Body of pancreas (tissue), 4 donors: ENCODE measurements around the gene ADAMTS1. TPM values are rescaled to one million over a fixed set of nuclear protein-coding genes. Genes with fewer than 3 reads are reported as not detected.

ENCODE experiments used
- ATAC-seq: fragments of 150-250 bp; one replicate; pipeline ENCODE4 v1.9.1; 2016
- DNase-seq, 4 donors: peaks; one replicate each; pipeline ENCODE4 v3.0.0-alpha.2; 2019
- H3K27ac ChIP-seq, 4 donors: fragments of 200-600 bp; sonication (generic); 1 replicate in 3 of 4; 2 replicates in 1 of 4; pipeline versions ENCODE4 v1.5.1 to v1.6.1; 2016 to 2019; ENCODE audit warnings: mild to moderate bottlenecking in 1 of 4, mixed read lengths in 1 of 4, moderate library complexity in 1 of 4
- H3K27me3 ChIP-seq, 2 donors: fragments of 200-600 bp; sonication (generic); one replicate each; pipeline ENCODE4 v1.6.0; 2016; ENCODE audit warnings: mild to moderate bottlenecking in 1 of 2
- H3K36me3 ChIP-seq, 2 donors: fragments of 200-600 bp; sonication (generic); replicated peaks in 1 of 2; 2 replicates each; pipeline ENCODE4 v1.5.1; 2016; ENCODE audit warnings: low read depth in 2 of 2; ENCODE audit not compliant: insufficient read depth in 1 of 2
- H3K4me1 ChIP-seq: fragments of 200-600 bp; sonication (generic); one replicate; pipeline ENCODE4 v1.6.0; 2016
- H3K4me3 ChIP-seq, 2 donors: fragments of 200-600 bp; sonication (generic); 1 replicate in 1 of 2; 2 replicates in 1 of 2; pipeline ENCODE4 v1.5.1; 2016 to 2019
- H3K9me3 ChIP-seq, 3 donors: fragments of 200-600 bp; sonication (generic); 1 replicate in 2 of 3; 2 replicates in 1 of 3; pipeline ENCODE4 v1.5.1; 2016
- CTCF ChIP-seq, 7 experiments: fragments of 450-650 bp in 4 of 7; fragments of 200-600 bp in 3 of 7; sonication (generic) in 3 of 7; IDR thresholded peaks; one replicate each; pipeline ENCODE4 v1.5.1; 2016 to 2019; ENCODE audit warnings: antibody characterized with exemption in 7 of 7
- POLR2A ChIP-seq, 3 donors: fragments of 450-650 bp; IDR thresholded peaks; one replicate each; pipeline ENCODE4 v1.6.1; 2016; ENCODE audit warnings: antibody characterized with exemption in 3 of 3, mild to moderate bottlenecking in 2 of 3
- WGBS, 2 donors: methylation state at CpG; one replicate each; pipeline ENCODE4 v1.1.5; 2017; 5-methylcytosine and 5-hydroxymethylcytosine counted together
- intact Hi-C: fragments of 100-400 bp; cut with DNase I; formaldehyde crosslinking; loops from one replicate; pipeline ENCODE4 v1.15.1; 2023
- total RNA-seq, 2 donors: library from RNA; depleted of rRNA; stranded (reverse); fragments of >200 nt; gene quantifications; one replicate each; pipeline ENCODE4 v1.1.0, GENCODE V29; 2016

ADAMTS1 gene
- total RNA-seq, 2 donors from 2014 or later: 47.0 to 104 TPM

GRCh38 chr21:26850116-26850643 is 5.0 kb upstream of the ADAMTS1 start:
- H3K27ac ChIP-seq: no peak overlapping the region
- H3K27me3 ChIP-seq: no peaks in the 10 kb centered on the region
- no peak for ATAC-seq
- no peaks in the 10 kb centered on the region for H3K36me3 ChIP-seq
- DNase-seq: peak in 2 of 4 donors; percentile 14 to 22
- intact Hi-C loops: loop anchor here (5.0 to 10.0 kb wide), 2 partner anchors 712 to 1495 kb away; no protein-coding TSS in a partner anchor
- 10 to 11% methylated on average over 5 of the region's 5 CpGs for WGBS, 2 donors
- no peak overlapping the region for H3K4me3 ChIP-seq
- no peaks in the 10 kb centered on the region for H3K9me3 ChIP-seq
- H3K4me1 ChIP-seq: peaks cover 11% of the 10 kb centered on the region
- TF ChIP-seq POLR2A (IDR thresholded peaks at IDR 0.05) (no peak), CTCF (IDR thresholded peaks at IDR 0.05) (peak; percentile 55 to 97 (median 69))

- H3K4me3 ChIP-seq: no peak overlapping the region
- intact Hi-C loops: loop anchor here (5.0 to 10.0 kb wide), 2 partner anchors 713 to 1495 kb away; no protein-coding TSS in a partner anchor
- H3K27me3 ChIP-seq: no peaks in the 10 kb centered on the region
- H3K36me3 ChIP-seq: no peaks in the 10 kb centered on the region
- peaks cover 13% of the 10 kb centered on the region for H3K4me1 ChIP-seq
- WGBS, 2 donors: 4 to 7% methylated on average over 4 of the region's 4 CpGs
- H3K27ac ChIP-seq: no peak overlapping the region
- H3K9me3 ChIP-seq: no peaks in the 10 kb centered on the region
- DNase-seq (peak in 1 of 4 donors; percentile 57), ATAC-seq (no peak)
- TF ChIP-seq POLR2A (IDR thresholded peaks at IDR 0.05) (no peak), CTCF (IDR thresholded peaks at IDR 0.05) (peak; percentile 31 to 70 (median 64))
These were observed 4.4 kb upstream of the ADAMTS1 start for GRCh38 chr21:26849428-26850115.

GRCh38 chr21:26847921-26848320 is 2.7 kb upstream of the ADAMTS1 start:
- DNase-seq (no peak), ATAC-seq (no peak)
- intact Hi-C loops: no loop called here
- peaks cover 29% of the 10 kb centered on the region for H3K4me1 ChIP-seq
- H3K9me3 ChIP-seq: no peaks in the 10 kb centered on the region
- no peak overlapping the region for H3K4me3 ChIP-seq
- TF ChIP-seq POLR2A (IDR thresholded peaks at IDR 0.05): no peak
- TF ChIP-seq CTCF (IDR thresholded peaks at IDR 0.05): no peak
- H3K27me3 ChIP-seq: no peaks in the 10 kb centered on the region
- no peaks in the 10 kb centered on the region for H3K36me3 ChIP-seq
- 35 to 46% methylated on average over 2 of the region's 2 CpGs for WGBS, 2 donors
- H3K27ac ChIP-seq: no peak overlapping the region

GRCh38 chr21:26847002-26847401 is 1.8 kb upstream of the ADAMTS1 start:
- no peak for ATAC-seq
- intact Hi-C loops: no loop called here
- DNase-seq: no peak
- peak overlapping the region in 3 of 4 donors; percentile 88 to 94 (median 93) for H3K27ac ChIP-seq
- H3K27me3 ChIP-seq: no peaks in the 10 kb centered on the region
- H3K9me3 ChIP-seq: no peaks in the 10 kb centered on the region
- 21 to 31% methylated on average over 13 of the region's 13 CpGs for WGBS, 2 donors
- H3K4me3 ChIP-seq: no peak overlapping the region
- TF ChIP-seq POLR2A (IDR thresholded peaks at IDR 0.05) (no peak), CTCF (IDR thresholded peaks at IDR 0.05) (no peak)
- H3K4me1 ChIP-seq: peaks cover 38% of the 10 kb centered on the region
- H3K36me3 ChIP-seq: no peaks in the 10 kb centered on the region
